Right lobe of liver (tissue), 4 donors: Measurements from ENCODE around the gene PPOX.

ENCODE experiments used
- POLR2A ChIP-seq: fragments of 450-650 bp; IDR thresholded peaks from one replicate; pipeline ENCODE4 v1.6.1; 2017; ENCODE audit warnings: antibody characterized with exemption, mild to moderate bottlenecking
- TF ChIP-seq, protein P1 (sequence below), 4 donors: fragments of 200-600 bp in 3 of 4; fragments of 450-650 bp in 1 of 4; IDR thresholded peaks; one replicate each; pipeline versions ENCODE4 v1.5.1 to v1.8.0; 2016 to 2022; ENCODE audit warnings: antibody characterized with exemption in 4 of 4, mild to moderate bottlenecking in 2 of 4
- donor health status: DM: no; HTN: no; CAD: no.
- donor health status: DM: no; HTN: no; CAD: no.
- donor health status: DM: no; HTN: yes; CAD: no.

DNA sequence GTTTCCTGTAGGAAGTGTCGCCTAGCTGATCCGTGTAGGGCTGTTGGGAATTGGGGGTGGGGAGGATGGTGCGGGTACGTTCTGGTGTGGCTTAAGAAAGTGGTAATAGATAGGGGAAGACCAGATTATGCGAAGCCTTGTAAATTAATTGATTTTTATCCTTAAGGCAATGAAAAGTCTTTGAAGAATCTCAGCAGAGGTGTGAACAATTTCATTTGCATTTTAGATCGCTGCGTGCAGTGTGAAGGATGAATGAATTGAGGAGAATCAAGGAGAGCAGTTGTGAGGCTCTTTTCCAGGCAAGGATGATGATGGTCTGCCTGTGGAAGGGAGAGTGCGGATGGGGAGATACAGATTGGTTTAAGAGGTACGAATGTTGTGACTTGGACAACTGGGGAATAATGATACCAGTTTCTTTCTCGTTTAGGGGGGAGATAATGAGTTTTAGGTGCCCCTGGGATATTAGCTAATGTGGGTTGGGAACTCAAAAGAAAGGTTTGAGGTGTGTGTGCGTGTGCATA, 32.9 kb upstream of the PPOX start:
- no peak for TF ChIP-seq POLR2A
- TF ChIP-seq, protein P1, sequence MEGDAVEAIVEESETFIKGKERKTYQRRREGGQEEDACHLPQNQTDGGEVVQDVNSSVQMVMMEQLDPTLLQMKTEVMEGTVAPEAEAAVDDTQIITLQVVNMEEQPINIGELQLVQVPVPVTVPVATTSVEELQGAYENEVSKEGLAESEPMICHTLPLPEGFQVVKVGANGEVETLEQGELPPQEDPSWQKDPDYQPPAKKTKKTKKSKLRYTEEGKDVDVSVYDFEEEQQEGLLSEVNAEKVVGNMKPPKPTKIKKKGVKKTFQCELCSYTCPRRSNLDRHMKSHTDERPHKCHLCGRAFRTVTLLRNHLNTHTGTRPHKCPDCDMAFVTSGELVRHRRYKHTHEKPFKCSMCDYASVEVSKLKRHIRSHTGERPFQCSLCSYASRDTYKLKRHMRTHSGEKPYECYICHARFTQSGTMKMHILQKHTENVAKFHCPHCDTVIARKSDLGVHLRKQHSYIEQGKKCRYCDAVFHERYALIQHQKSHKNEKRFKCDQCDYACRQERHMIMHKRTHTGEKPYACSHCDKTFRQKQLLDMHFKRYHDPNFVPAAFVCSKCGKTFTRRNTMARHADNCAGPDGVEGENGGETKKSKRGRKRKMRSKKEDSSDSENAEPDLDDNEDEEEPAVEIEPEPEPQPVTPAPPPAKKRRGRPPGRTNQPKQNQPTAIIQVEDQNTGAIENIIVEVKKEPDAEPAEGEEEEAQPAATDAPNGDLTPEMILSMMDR (IDR thresholded peaks at IDR 0.05) = no peak
